Measurements from ENCODE around the gene TMEM223.

GRCh38 chr11:62778441-62778840, 13.4 kb downstream of the TMEM223 start:
- TF ChIP-seq CTCF (IDR thresholded peaks at IDR 0.05; ENCODE audit: low read depth, low read length) (no peak), EZH2phosphoT487 (IDR thresholded peaks at IDR 0.05; ENCODE audit: low read depth) (no peak)
